ENCODE data around the gene RAP1GAP2. TPM values are rescaled to one million over a fixed set of nuclear protein-coding genes. Genes with fewer than 3 reads are reported as not detected.
"Not testable (repeated sequence)": the region's sequence is repeated elsewhere in the genome, so short reads cannot be mapped to it uniquely, and the experiment has no call there.

Gene RAP1GAP2
- total RNA-seq, 1 donor, result 2.9 TPM

DNA sequence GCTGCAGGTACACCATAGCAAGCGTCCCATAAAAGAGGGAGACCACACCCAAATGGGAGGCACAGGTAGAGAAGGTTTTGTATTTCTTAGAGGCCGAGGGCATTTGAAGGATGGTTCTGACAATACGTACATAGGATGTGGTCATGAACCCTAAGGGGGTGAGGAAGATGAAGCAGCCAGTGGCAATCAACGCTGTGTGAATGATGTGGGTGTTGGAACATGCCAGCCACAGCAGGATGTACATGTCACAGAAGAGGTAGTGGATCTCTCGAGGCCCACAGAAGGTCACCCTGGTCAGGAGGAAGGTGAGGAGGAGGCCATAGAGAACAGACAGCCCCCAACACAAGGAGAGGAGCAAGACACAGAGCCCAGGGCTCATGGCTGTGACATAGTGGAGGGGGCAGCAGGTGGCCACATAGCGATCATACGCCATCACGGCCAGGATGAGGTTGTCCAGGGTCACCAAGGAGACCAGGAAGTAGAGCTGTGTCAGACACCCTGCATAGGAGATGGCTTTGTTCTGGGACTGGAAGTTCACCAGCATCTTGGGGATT, 266.7 kb downstream of the RAP1GAP2 start:
- H2AFZ ChIP-seq (ENCODE audit: low read length); H3K4me1 ChIP-seq (ENCODE audit: insufficient read depth, low read length); H3K4me3 ChIP-seq (ENCODE audit: insufficient read depth, low read length); H3K4me2 ChIP-seq (ENCODE audit: insufficient read depth, low read length); H3K27me3 ChIP-seq (ENCODE audit: insufficient read depth, low read length); DNase-seq (ENCODE audit: insufficient read length, low spot score, missing footprints); H4K20me1 ChIP-seq (ENCODE audit: insufficient read depth, low read length); H3K79me2 ChIP-seq (ENCODE audit: insufficient read depth, low read length); H3K27ac ChIP-seq (ENCODE audit: low read depth, low read length); H3K9me3 ChIP-seq (ENCODE audit: low read depth, low read length); H3K36me3 ChIP-seq (ENCODE audit: insufficient read depth, low read length): not testable (repeated sequence)

DNA sequence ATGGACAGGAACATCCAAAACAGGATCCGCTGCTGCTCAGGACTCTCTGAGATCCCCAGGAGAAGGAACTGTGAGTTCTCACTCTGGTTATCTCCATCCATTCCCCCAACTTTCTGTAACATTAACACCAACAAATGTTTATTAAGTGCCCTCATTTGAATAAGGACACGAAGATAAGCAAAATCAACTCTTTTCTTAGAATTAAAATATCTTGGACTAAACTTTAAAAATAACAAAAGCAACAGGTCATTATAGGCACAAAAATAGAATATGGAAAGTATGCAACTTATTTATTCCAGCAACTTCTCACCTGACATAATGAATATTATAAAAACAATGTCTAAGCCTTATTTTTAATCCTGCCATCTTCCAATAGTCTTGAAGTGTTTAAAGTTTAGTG, 267.3 kb downstream of the RAP1GAP2 start, which contains the start of gene OR1D5:
TSS of gene OR1D5 (minus strand) at position 101 of the 400 bp plus-strand sequence. CDS start at position 101, 0 bp downstream.
- not testable (repeated sequence) for H3K9me3 ChIP-seq (ENCODE audit: low read depth, low read length); H3K27ac ChIP-seq (ENCODE audit: low read depth, low read length); H3K79me2 ChIP-seq (ENCODE audit: insufficient read depth, low read length); H4K20me1 ChIP-seq (ENCODE audit: insufficient read depth, low read length); H3K4me1 ChIP-seq (ENCODE audit: insufficient read depth, low read length); H2AFZ ChIP-seq (ENCODE audit: low read length); H3K4me3 ChIP-seq (ENCODE audit: insufficient read depth, low read length); DNase-seq (ENCODE audit: insufficient read length, low spot score, missing footprints); H3K36me3 ChIP-seq (ENCODE audit: insufficient read depth, low read length); H3K4me2 ChIP-seq (ENCODE audit: insufficient read depth, low read length); H3K27me3 ChIP-seq (ENCODE audit: insufficient read depth, low read length)

DNA sequence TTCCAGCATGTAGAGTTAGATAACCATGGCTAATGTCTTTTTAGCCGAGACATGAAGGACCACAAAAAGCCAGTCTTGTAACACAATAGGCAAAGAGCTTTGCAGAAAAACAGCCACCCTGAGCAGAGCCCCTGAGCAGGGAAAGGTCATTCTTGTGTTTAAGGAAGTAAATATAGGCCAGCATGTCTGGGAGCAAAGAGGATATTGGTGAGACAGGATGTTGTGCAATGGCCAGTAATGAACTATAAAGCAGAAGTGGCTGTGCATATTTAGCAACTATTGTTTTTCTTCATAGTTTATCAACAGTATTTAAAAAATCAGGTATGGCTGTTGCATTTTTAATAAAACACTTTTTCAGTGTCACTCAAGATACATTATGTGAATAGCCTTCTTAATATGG, 269.0 kb downstream of the RAP1GAP2 start:
- H4K20me1 ChIP-seq (ENCODE audit: insufficient read depth, low read length); H3K4me3 ChIP-seq (ENCODE audit: insufficient read depth, low read length); H3K27ac ChIP-seq (ENCODE audit: low read depth, low read length); H3K36me3 ChIP-seq (ENCODE audit: insufficient read depth, low read length); H3K4me2 ChIP-seq (ENCODE audit: insufficient read depth, low read length); H2AFZ ChIP-seq (ENCODE audit: low read length); H3K9me3 ChIP-seq (ENCODE audit: low read depth, low read length); H3K27me3 ChIP-seq (ENCODE audit: insufficient read depth, low read length); DNase-seq (ENCODE audit: insufficient read length, low spot score, missing footprints); H3K79me2 ChIP-seq (ENCODE audit: insufficient read depth, low read length); H3K4me1 ChIP-seq (ENCODE audit: insufficient read depth, low read length): not testable (repeated sequence)

DNA sequence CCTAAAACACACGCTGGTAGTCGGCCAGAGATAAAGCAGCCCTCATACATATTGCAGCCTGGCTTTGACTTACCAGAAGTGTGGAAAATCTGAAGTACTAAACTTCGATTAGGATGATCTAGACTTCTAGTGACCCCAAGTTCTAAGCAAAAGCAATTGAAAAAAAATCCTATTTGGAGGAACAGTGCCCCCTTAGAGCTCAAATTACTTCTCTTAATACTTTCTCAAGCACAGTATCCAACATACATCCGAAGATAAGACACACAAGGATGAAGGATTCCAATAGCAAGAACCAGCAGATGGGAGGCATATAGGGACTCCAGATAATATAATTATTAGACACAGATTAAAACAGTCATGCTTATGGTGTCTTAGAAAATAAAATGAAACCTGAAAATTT, 277.6 kb downstream of the RAP1GAP2 start:
- DNase-seq (ENCODE audit: insufficient read length, low spot score, missing footprints); H3K36me3 ChIP-seq (ENCODE audit: insufficient read depth, low read length); H3K4me2 ChIP-seq (ENCODE audit: insufficient read depth, low read length); H2AFZ ChIP-seq (ENCODE audit: low read length); H4K20me1 ChIP-seq (ENCODE audit: insufficient read depth, low read length); H3K4me1 ChIP-seq (ENCODE audit: insufficient read depth, low read length); H3K27ac ChIP-seq (ENCODE audit: low read depth, low read length); H3K9me3 ChIP-seq (ENCODE audit: low read depth, low read length); H3K27me3 ChIP-seq (ENCODE audit: insufficient read depth, low read length); H3K4me3 ChIP-seq (ENCODE audit: insufficient read depth, low read length); H3K79me2 ChIP-seq (ENCODE audit: insufficient read depth, low read length): not testable (repeated sequence)

Small RNA genes lying within 50 kb of the gene (small RNA-seq; reads per million reads assigned to genes)
- gene MIR1253, result not detected
- gene hsa-mir-1253, result not detected

Other genes starting within 250 kb of the RAP1GAP2 start
- 113 and 128 TPM in 2 replicates for gene PAFAH1B1, start 202.8 kb upstream of the RAP1GAP2 start, total RNA-seq
- 36.2 and 41.6 TPM in 2 replicates for gene CLUH, start 84.7 kb upstream of the RAP1GAP2 start, total RNA-seq
- gene CCDC92B, start 46.8 kb upstream of the RAP1GAP2 start, total RNA-seq, result not detected in 2 replicates